BLaER1 treated with 17β-estradiol and CSF1 and Interleukin-3, amounts not matched to agents 10 nM and 100 nM (cell line): ENCODE measurements around the gene SCAMP4.
A peak's percentile ranks its signal among the peaks of the same experiment; 100 is the strongest.

Experiments used
- H3K27ac ChIP-seq, 11 experiments: shearing (Covaris generic); formaldehyde crosslinking; 2 replicates each; pipeline ENCODE4 v1.8.1; 2022
- H3K27me3 ChIP-seq, 11 experiments: shearing (Covaris generic); formaldehyde crosslinking; 2 replicates each; pipeline ENCODE4 v1.8.1; 2022
- H3K36me3 ChIP-seq, 11 experiments: shearing (Covaris generic); formaldehyde crosslinking; 2 replicates each; pipeline ENCODE4 v1.8.1; 2022
- H3K4me1 ChIP-seq, 10 experiments: shearing (Covaris generic); formaldehyde crosslinking; 2 replicates each; pipeline ENCODE4 v1.8.1; 2022
- H3K4me2 ChIP-seq, 11 experiments: shearing (Covaris generic); formaldehyde crosslinking; 2 replicates each; pipeline ENCODE4 v1.8.1; 2022
- H3K4me3 ChIP-seq, 10 experiments: shearing (Covaris generic); formaldehyde crosslinking; 2 replicates each; pipeline ENCODE4 v1.8.1; 2022
- H3K9ac ChIP-seq, 11 experiments: shearing (Covaris generic); formaldehyde crosslinking; 2 replicates each; pipeline ENCODE4 v1.8.1; 2022
- H3K9me3 ChIP-seq, 11 experiments: shearing (Covaris generic); formaldehyde crosslinking; replicated peaks in 1 of 11; 2 replicates each; pipeline ENCODE4 v1.8.1; 2022
- H4K20me1 ChIP-seq, 11 experiments: shearing (Covaris generic); formaldehyde crosslinking; 2 replicates each; pipeline ENCODE4 v1.8.1; 2022
- Cebpa-rat ChIP-seq, 11 experiments: shearing (Covaris generic); IDR thresholded peaks; 2 replicates each; pipeline ENCODE4 v1.8.1; 2022

Gene SCAMP4

DNA sequence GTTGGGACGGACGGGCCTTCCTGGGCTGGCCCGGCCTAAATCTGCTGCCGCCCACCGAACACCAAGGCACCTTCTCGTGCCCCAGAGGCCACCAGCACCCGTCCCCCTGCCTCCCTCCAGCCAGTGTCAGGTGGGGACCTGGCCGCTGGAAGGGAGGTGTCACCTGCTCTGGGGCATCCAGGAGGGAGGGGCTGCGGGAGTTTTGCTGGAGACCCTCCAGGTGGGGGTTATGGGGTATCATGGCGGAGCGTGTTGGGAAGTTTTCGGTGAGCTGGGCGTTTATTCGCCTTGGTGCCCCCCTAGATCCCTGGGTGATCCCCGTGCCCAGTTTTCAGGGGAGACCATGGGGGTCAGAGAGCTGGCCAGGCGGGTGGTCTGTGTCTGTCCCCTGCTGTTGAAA lies 45.4 kb downstream of the SCAMP4 start:
- TF ChIP-seq Cebpa-rat (IDR thresholded peaks at IDR 0.05), result no peak
- H3K4me1 ChIP-seq, result peaks cover 50 to 82% (median 61%) of the 10 kb centered on the region in 10 experiments
- peaks cover 33 to 72% (median 61%) of the 10 kb centered on the region in 11 experiments for H3K36me3 ChIP-seq
- H4K20me1 ChIP-seq, result peaks cover 78 to 97% (median 90%) of the 10 kb centered on the region in 11 experiments
- peak overlapping the region in 5 of 11 experiments; percentile 5 to 45 (median 23); a peak in 7 of 22 replicates for H3K4me2 ChIP-seq
- H3K9me3 ChIP-seq, result peaks cover 0 to 54% (median 48%) of the 10 kb centered on the region in 11 experiments; a peak in 18 of 22 replicates
- H3K4me3 ChIP-seq, result no peak overlapping the region; a peak in 1 of 20 replicates
- no peak overlapping the region for H3K27ac ChIP-seq
- no peak overlapping the region for H3K9ac ChIP-seq
- no peaks in the 10 kb centered on the region for H3K27me3 ChIP-seq

DNA sequence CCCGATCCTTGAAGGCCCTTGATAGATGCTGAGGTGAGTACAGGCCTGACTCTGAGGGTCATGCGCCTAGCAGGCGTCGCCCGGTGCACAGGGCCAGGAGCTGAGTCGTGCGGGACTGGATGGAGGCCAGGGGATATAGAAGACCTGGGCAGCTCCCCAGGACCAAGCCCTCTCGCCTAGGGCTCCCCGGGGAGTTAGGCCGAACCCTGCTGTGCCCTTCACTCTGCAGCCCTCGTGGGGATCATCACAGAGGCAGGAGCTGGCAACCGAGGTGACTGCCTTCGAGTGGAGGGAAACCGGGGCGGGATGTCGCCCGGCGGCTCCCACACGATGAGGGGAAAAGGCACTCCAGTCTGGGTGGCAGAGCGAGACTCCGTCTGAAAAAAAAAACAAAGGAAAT lies 47.4 kb downstream of the SCAMP4 start:
- peaks cover 46 to 92% (median 67%) of the 10 kb centered on the region in 10 experiments for H3K4me1 ChIP-seq

GRCh38 chr19:1953037-1953436 lies 47.8 kb downstream of the SCAMP4 start:
- Histone ChIP-seq H3K9ac (0 out of 22 replicates have a peak overlapping the region, but pooled peaks of 2 of the 11 experiments have one; percentile 1 to 20), H3K4me3 (no peak overlapping the region), H4K20me1 (peaks cover 79 to 98% (median 91%) of the 10 kb centered on the region in 11 experiments), H3K4me2 (peak overlapping the region in 9 of 11 experiments; percentile 15 to 69 (median 62); a peak in 17 of 22 replicates), H3K9me3 (peaks cover 0 to 43% (median 38%) of the 10 kb centered on the region in 11 experiments; a peak in 18 of 22 replicates), H3K4me1 (peaks cover 42 to 92% (median 68%) of the 10 kb centered on the region in 10 experiments), H3K27me3 (no peaks in the 10 kb centered on the region), H3K36me3 (peaks cover 25 to 72% (median 50%) of the 10 kb centered on the region in 11 experiments), H3K27ac (no peak overlapping the region)
- TF ChIP-seq Cebpa-rat (IDR thresholded peaks at IDR 0.05), result no peak

More for the DNA sequence above, 47.4 kb downstream of the SCAMP4 start:
- H3K9ac ChIP-seq, result 0 out of 22 replicates have a peak overlapping the region, but pooled peaks of 2 of the 11 experiments have one; percentile 1 to 20
- no peak for TF ChIP-seq Cebpa-rat (IDR thresholded peaks at IDR 0.05)
- peaks cover 79 to 98% (median 91%) of the 10 kb centered on the region in 11 experiments for H4K20me1 ChIP-seq
- no peaks in the 10 kb centered on the region for H3K27me3 ChIP-seq
- peaks cover 0 to 47% (median 42%) of the 10 kb centered on the region in 11 experiments; a peak in 18 of 22 replicates for H3K9me3 ChIP-seq
- peak overlapping the region in 7 of 11 experiments; percentile 15 to 69 (median 63); a peak in 12 of 22 replicates for H3K4me2 ChIP-seq
- H3K36me3 ChIP-seq, result peaks cover 25 to 76% (median 52%) of the 10 kb centered on the region in 11 experiments
- no peak overlapping the region for H3K4me3 ChIP-seq
- no peak overlapping the region for H3K27ac ChIP-seq

DNA sequence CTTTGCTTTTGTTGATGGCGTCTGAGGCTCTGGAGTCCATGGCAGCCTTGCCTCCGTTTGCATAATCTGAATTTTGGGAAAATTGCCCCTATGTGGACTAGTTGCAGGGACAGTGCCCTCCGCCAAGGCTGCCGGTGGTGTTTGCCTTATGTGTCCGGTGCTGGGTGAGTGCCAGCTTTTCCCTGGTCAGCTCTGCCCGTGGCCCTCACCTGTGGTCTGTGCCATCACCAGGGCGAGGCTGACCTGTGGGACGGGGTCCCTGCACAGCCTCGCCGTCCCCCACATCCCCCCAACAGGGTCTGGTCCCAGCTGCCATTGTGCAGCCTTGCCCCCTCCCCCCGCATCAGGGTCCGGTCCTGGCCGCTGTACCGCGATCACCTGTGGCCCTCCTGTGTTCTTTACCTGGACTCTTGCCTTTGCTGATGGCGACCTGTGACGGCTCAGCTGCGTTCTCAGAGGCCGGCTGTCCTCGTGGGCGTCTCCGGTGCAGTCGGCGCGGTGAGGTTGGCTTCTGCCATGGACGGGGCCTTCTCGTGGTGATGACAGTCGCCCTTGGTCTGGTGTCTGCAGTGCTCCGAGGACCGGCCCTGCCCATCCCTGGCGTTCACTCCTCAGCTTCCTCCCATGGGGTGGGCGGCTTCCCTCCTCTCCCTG lies 48.4 kb downstream of the SCAMP4 start:
- no peak overlapping the region for H3K4me3 ChIP-seq
- peaks cover 0 to 38% (median 35%) of the 10 kb centered on the region in 11 experiments; a peak in 18 of 22 replicates for H3K9me3 ChIP-seq
- H3K4me2 ChIP-seq, result peak overlapping the region; percentile 38 to 69 (median 59); a peak in 20 of 22 replicates
- peaks cover 38 to 89% (median 66%) of the 10 kb centered on the region in 10 experiments for H3K4me1 ChIP-seq
- peak overlapping the region in 4 of 11 experiments; percentile 23 to 50 (median 47); a peak in 3 of 22 replicates for H3K9ac ChIP-seq
- H3K27ac ChIP-seq, result no peak overlapping the region
- peaks cover 80 to 95% (median 91%) of the 10 kb centered on the region in 11 experiments for H4K20me1 ChIP-seq
- TF ChIP-seq Cebpa-rat (IDR thresholded peaks at IDR 0.05), result no peak
- H3K36me3 ChIP-seq, result peaks cover 25 to 70% (median 48%) of the 10 kb centered on the region in 11 experiments
- no peaks in the 10 kb centered on the region for H3K27me3 ChIP-seq

- H3K36me3 ChIP-seq, result peaks cover 20 to 61% (median 39%) of the 10 kb centered on the region in 11 experiments
- no peak overlapping the region for H3K4me3 ChIP-seq
- peak overlapping the region in 9 of 11 experiments; percentile 20 to 55 (median 39); a peak in 13 of 22 replicates for H3K9ac ChIP-seq
- H3K9me3 ChIP-seq, result peaks cover 0 to 28% (median 26%) of the 10 kb centered on the region in 11 experiments; a peak in 18 of 22 replicates
- peaks cover 81 to 93% (median 88%) of the 10 kb centered on the region in 11 experiments for H4K20me1 ChIP-seq
- peaks cover 36 to 89% (median 72%) of the 10 kb centered on the region in 10 experiments for H3K4me1 ChIP-seq
- peak overlapping the region; percentile 38 to 69 (median 59) for H3K4me2 ChIP-seq
- no peaks in the 10 kb centered on the region for H3K27me3 ChIP-seq
- H3K27ac ChIP-seq, result peak overlapping the region in 2 of 11 experiments; percentile 16 to 20; a peak in 1 of 22 replicates
- no peak for TF ChIP-seq Cebpa-rat (IDR thresholded peaks at IDR 0.05)
These were observed 49.3 kb downstream of the SCAMP4 start for GRCh38 chr19:1954532-1954933.

- peak overlapping the region in 10 of 11 experiments; percentile 50 to 69 (median 60); a peak in 15 of 22 replicates for H3K4me2 ChIP-seq
- H3K9ac ChIP-seq, result peak overlapping the region in 6 of 11 experiments; percentile 20 to 55 (median 31); a peak in 7 of 22 replicates
- no peak overlapping the region for H3K4me3 ChIP-seq
- no peak for TF ChIP-seq Cebpa-rat (IDR thresholded peaks at IDR 0.05)
- peaks cover 13 to 51% (median 30%) of the 10 kb centered on the region in 11 experiments; a peak in 20 of 22 replicates for H3K36me3 ChIP-seq
- H3K9me3 ChIP-seq, result peaks cover 0 to 19% (median 17%) of the 10 kb centered on the region in 11 experiments; a peak in 16 of 22 replicates
- no peaks in the 10 kb centered on the region for H3K27me3 ChIP-seq
- 0 out of 22 replicates have a peak overlapping the region, but pooled peaks of 1 of the 11 experiments have one; percentile 16 for H3K27ac ChIP-seq
- H4K20me1 ChIP-seq, result peaks cover 86 to 95% (median 93%) of the 10 kb centered on the region in 11 experiments
- H3K4me1 ChIP-seq, result peaks cover 45 to 94% (median 80%) of the 10 kb centered on the region in 10 experiments
These were observed 50.2 kb downstream of the SCAMP4 start for GRCh38 chr19:1955171-1956121.

DNA sequence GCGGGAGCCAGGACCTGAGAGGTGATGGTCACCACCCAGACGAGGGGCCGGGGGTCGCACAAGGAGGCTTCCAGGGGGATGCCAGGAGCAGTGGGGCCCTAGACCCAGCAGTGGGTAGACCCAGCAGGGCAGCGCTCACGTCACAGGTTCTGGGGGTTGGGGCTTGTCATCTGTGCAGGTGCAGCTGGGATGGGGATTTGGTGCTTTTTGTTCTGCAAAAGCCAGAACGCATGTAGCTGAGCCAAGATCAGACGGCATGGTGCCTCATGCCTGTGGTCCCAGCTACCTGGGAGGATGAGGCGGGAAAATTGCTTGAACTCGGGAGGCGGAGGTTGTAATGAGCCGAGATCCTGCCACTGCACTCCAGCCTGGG lies 50.9 kb downstream of the SCAMP4 start:
- TF ChIP-seq Cebpa-rat (IDR thresholded peaks at IDR 0.05), result no peak
- H3K4me1 ChIP-seq, result peaks cover 51 to 94% (median 80%) of the 10 kb centered on the region in 10 experiments

More for the DNA sequence above, 50.9 kb downstream of the SCAMP4 start:
- Histone ChIP-seq H3K27ac (no peak overlapping the region), H3K27me3 (no peaks in the 10 kb centered on the region), H3K4me3 (no peak overlapping the region), H3K4me2 (peak overlapping the region in 2 of 11 experiments; percentile 6 to 63; a peak in 2 of 22 replicates), H3K9ac (no peak overlapping the region), H3K36me3 (peaks cover 13 to 48% (median 25%) of the 10 kb centered on the region in 11 experiments; a peak in 20 of 22 replicates), H4K20me1 (peaks cover 90 to 95% (median 94%) of the 10 kb centered on the region in 11 experiments), H3K9me3 (peaks cover 0 to 13% (median 10%) of the 10 kb centered on the region in 11 experiments; a peak in 13 of 22 replicates)
